ES-I3 (cell line): ENCODE data around the gene SLC18A3.

ENCODE experiments used
- H3K36me3 ChIP-seq: 2 replicates; pipeline ENCODE4 v1.6.1; 2013; ENCODE audit warnings: mild to moderate bottlenecking, low read length, control low read depth, moderate library complexity; ENCODE audit not compliant: insufficient read depth
- H3K4me1 ChIP-seq: 2 replicates; pipeline ENCODE4 v1.6.1; 2013; ENCODE audit warnings: mild to moderate bottlenecking, control low read depth, low read length; ENCODE audit not compliant: insufficient read depth
- H3K9ac ChIP-seq: 2 replicates; pipeline ENCODE4 v1.6.1; 2013; ENCODE audit warnings: low read depth, mild to moderate bottlenecking, low read length, moderate library complexity
- H3K9me3 ChIP-seq: 2 replicates; pipeline ENCODE4 v1.6.1; 2013; ENCODE audit warnings: mild to moderate bottlenecking, low read length, moderate library complexity; ENCODE audit not compliant: control insufficient read depth, insufficient read depth

The SLC18A3 gene

GRCh38 chr10:49652421-49653272 lies 42.5 kb downstream of the SLC18A3 start:
- H3K9ac ChIP-seq = no peak overlapping the region
- H3K9me3 ChIP-seq = no peaks in the 10 kb centered on the region
- peaks cover 2% of the 10 kb centered on the region; the same call in 1 of the 2 replicates for H3K4me1 ChIP-seq
- no peaks in the 10 kb centered on the region for H3K36me3 ChIP-seq

- Histone ChIP-seq H3K9ac (no peak overlapping the region), H3K4me1 (peaks cover 2% of the 10 kb centered on the region; the same call in 1 of the 2 replicates), H3K9me3 (no peaks in the 10 kb centered on the region), H3K36me3 (no peaks in the 10 kb centered on the region)
These were observed 43.3 kb downstream of the SLC18A3 start for GRCh38 chr10:49653273-49653929.

DNA sequence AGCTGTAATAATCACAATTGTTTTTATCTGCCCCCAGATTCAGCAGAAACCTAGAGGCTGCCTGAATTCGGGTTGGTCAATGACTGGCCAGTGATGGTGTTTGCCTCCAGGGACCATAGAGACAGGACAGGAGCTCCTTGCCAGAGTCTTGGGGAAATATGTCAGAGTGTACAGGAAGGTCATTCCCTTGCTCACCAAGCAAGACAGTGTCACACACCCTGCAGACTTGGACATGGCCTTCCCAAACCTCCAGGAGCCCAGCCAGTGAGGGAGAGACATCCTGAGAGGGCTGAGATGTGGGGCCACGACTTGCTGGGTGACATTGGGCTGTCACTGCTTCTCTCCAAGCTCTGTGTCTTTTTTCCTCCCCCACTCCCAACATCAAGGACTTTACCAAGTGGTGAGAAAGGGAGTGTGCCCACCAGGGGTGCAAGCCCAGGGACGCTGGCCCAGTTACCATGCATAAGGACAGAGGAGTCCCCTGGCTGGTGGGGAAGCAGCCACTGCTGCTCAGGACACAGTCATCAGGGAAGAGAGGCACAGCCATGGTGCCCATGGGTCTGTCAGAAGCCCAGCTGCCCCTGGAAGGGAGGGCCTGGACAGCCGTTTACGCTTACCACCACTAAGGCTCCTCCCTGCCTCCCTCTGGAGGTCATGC lies 44.1 kb downstream of the SLC18A3 start:
- no peaks in the 10 kb centered on the region for H3K36me3 ChIP-seq
- H3K9me3 ChIP-seq = no peaks in the 10 kb centered on the region

GRCh38 chr10:49655099-49655498 lies 45.0 kb downstream of the SLC18A3 start:
- no peak overlapping the region for H3K9ac ChIP-seq
- no peaks in the 10 kb centered on the region for H3K4me1 ChIP-seq
- H3K9me3 ChIP-seq = no peaks in the 10 kb centered on the region
- H3K36me3 ChIP-seq = no peaks in the 10 kb centered on the region

More for the DNA sequence above, 44.1 kb downstream of the SLC18A3 start:
- H3K4me1 ChIP-seq = peaks cover 2% of the 10 kb centered on the region; the same call in 1 of the 2 replicates
- H3K9ac ChIP-seq = no peak overlapping the region

DNA sequence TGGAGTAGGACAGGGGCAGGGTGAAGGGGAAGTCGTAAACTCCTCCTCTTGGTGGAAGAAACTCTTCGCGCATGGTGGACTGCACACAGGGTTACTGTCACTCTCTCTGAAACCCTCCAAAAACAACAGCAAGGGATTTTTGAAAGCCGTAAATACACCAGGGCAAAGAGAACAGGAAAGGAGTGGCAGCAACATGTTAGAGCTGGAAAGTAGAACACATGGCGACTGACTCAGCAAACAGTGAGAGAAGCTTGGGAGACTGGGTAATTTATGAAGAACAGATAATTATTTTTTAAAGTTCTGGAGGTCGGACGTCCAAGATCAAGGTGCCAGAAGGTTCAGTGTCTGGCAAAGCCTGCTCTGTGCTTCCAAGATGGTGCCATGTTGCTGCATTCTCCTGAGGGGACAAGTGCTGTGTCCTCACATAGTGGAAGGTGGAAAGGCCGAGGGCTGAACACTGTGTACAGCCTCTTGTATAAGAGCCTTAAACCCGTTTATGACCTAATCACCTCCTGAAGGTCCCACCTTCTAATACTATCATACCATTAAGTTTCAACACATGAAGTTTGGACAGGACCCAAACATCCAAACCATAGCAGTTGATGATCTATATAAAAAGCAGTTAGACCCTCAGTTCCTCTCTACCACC lies 46.9 kb downstream of the SLC18A3 start:
- H3K4me1 ChIP-seq = peaks cover 8% of the 10 kb centered on the region; the same call in 1 of the 2 replicates
- no peaks in the 10 kb centered on the region for H3K9me3 ChIP-seq
- H3K36me3 ChIP-seq = no peaks in the 10 kb centered on the region
- no peak overlapping the region for H3K9ac ChIP-seq

GRCh38 chr10:49657606-49658005 lies 47.5 kb downstream of the SLC18A3 start:
- Histone ChIP-seq H3K4me1 (peaks cover 8% of the 10 kb centered on the region; the same call in 1 of the 2 replicates), H3K9me3 (no peaks in the 10 kb centered on the region), H3K36me3 (no peaks in the 10 kb centered on the region), H3K9ac (no peak overlapping the region)

- Histone ChIP-seq H3K36me3 (no peaks in the 10 kb centered on the region), H3K9ac (no peak overlapping the region)
These were observed 51.2 kb downstream of the SLC18A3 start for GRCh38 chr10:49661140-49661856.

More at GRCh38 chr10:49661140-49661856, 51.2 kb downstream of the SLC18A3 start:
- Histone ChIP-seq H3K4me1 (peaks cover 8% of the 10 kb centered on the region; the same call in 1 of the 2 replicates), H3K9me3 (no peaks in the 10 kb centered on the region)
